ENCODE results near the gene LLGL2.

Gene LLGL2

DNA sequence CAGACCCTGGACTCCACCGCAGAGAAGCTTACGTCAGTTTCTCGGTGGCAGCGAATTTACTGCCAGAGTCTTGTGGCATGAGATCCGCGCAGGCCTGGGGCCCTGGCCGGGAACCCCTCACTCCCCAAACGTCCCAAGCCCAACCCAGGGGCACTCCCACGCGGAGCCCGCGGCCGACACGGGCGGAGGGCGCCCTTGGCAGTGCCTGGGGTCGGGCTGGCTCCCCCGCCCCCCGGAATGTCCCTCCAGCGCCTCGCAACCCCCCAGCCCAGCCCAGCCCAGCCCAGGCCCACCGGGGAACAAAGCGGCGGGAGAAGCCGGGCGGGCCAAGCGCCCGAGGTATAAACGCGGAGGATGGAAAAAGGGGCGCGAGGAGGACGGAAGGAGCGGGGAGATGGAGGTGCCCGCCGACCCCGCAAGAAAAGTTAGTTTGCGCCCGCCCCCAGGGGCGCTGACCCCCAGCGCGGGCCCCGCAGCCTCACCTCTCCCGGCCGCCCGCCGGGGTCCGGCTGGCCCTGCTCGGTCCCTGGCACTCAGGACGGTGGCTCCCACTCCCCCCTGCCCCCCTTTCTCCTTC lies 10.5 kb upstream of the LLGL2 start:
- intact Hi-C loops (cut with DNase I; ENCODE audit: low total_unique reads) = loop anchor here (2.0 to 10.0 kb wide), 3 partner anchors 88 to 1220 kb away; partner anchors contain the start of genes MFSD11 and SRSF2
- peaks cover 0 to 62% (median 56%) of the 10 kb centered on the region in 4 donors for H3K4me1 ChIP-seq
- H3K9me3 ChIP-seq = no peaks in the 10 kb centered on the region
- no peak for DNase-seq
- H3K4me3 ChIP-seq = peak overlapping the region; percentile 83 to 97
- TF ChIP-seq CTCF (IDR thresholded peaks at IDR 0.05) = no peak
- no peaks in the 10 kb centered on the region for H3K27me3 ChIP-seq
- H3K36me3 ChIP-seq = peaks cover 0 to 23% (median 6%) of the 10 kb centered on the region in 3 donors
- H3K27ac ChIP-seq = peak overlapping the region; percentile 87 to 93

- Histone ChIP-seq H3K36me3 (peaks cover 0 to 19% (median 6%) of the 10 kb centered on the region in 3 donors), H3K4me3 (peak within 1 kb of the TSS; percentile 83 to 97), H3K27ac (peak within 1 kb of the TSS; percentile 87 to 93), H3K9me3 (no peaks in the 10 kb centered on the region), H3K4me1 (peaks cover 0 to 56% (median 53%) of the 10 kb centered on the region in 4 donors), H3K27me3 (no peaks in the 10 kb centered on the region)
- peak; percentile 95 to 98 for TF ChIP-seq CTCF (IDR thresholded peaks at IDR 0.05)
- intact Hi-C loops (cut with DNase I; ENCODE audit: low total_unique reads) = loop anchor here (2.0 to 10.0 kb wide), 3 partner anchors 89 to 1219 kb away; partner anchors contain the start of genes MFSD11 and SRSF2
- peak; percentile 94 to 98 for DNase-seq
Observed at GRCh38 chr17:75515496-75516254, 9.8 kb upstream of the LLGL2 start, which contains the start of gene CASKIN2. TSS of gene CASKIN2 (minus strand) at chr17:75515537. CDS start at chr17:75513804, 1,733 bp downstream.

DNA sequence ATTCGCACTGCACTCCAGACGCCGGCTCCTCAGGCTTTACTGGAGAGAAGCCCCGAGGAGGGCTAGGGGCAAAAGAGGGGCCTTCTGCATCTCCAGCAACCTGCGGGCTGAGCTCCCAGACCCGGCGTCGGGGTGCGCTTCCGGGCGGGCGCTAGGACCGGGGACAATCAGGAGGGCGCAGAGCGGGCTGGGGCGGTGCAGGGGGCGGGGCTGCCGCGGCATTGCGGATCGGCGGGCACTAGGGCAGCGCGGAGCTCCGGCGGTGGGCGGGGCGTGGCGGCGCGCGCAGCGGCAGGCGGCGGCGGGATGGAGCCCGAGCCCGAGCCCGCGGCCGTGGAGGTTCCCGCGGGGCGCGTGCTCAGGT lies 9.3 kb upstream of the LLGL2 start, which contains the start of gene TSEN54:
TSS of gene TSEN54 (plus strand) at position 274 of the 364 bp plus-strand sequence. CDS start at position 307, 33 bp downstream.
- H3K27me3 ChIP-seq = no peaks in the 10 kb centered on the region

GRCh38 chr17:75516619-75517296 lies 8.7 kb upstream of the LLGL2 start:
- no peak for TF ChIP-seq CTCF (IDR thresholded peaks at IDR 0.05)
- intact Hi-C loops (cut with DNase I; ENCODE audit: low total_unique reads) = loop anchor here (5.0 to 10.0 kb wide), 2 partner anchors 194 to 1218 kb away; partner anchors contain the start of genes MFSD11 and SRSF2

More for the DNA sequence above, 9.3 kb upstream of the LLGL2 start, which contains the start of gene TSEN54:
- Histone ChIP-seq H3K9me3 (no peaks in the 10 kb centered on the region), H3K4me3 (peak within 1 kb of the TSS; percentile 83 to 97), H3K27ac (peak within 1 kb of the TSS; percentile 87 to 93), H3K36me3 (peaks cover 0 to 22% (median 6%) of the 10 kb centered on the region in 3 donors), H3K4me1 (peaks cover 0 to 50% (median 50%) of the 10 kb centered on the region in 4 donors)
- TF ChIP-seq CTCF (IDR thresholded peaks at IDR 0.05) = no peak
- intact Hi-C loops (cut with DNase I; ENCODE audit: low total_unique reads) = loop anchor here (5.0 to 10.0 kb wide), 2 partner anchors 194 to 1219 kb away; partner anchors contain the start of genes MFSD11 and SRSF2
- peak; percentile 92 to 97 for DNase-seq

DNA sequence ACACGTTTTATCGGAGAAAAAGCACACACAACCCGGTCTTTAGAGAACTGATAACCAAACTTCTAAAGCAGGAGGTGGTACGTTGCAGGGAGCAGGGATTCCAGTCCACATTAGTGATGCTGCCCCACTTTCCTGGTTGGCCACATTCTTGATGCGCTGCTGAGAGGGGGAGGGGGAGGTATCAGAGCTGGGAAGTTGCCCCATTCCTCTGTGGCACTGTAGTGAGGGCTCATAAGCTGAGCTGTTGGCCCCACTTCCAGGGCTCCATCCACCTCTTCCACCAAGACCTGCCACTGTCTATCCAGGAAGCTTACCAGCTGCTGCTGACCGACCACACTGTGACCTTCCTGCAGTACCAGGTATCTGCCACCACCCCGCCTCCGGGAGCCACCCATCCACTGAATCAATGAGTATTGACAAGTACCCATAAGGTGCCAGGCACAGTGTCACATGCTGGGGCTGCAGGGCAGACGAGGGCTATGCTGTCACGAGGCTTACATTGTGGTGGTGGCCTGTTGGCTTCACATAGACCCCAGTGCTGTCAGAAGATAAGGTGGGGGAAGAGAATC lies 8.1 kb upstream of the LLGL2 start:
- Histone ChIP-seq H3K9me3 (no peaks in the 10 kb centered on the region), H3K4me3 (peak overlapping the region; percentile 83 to 97), H3K4me1 (peaks cover 0 to 39% (median 38%) of the 10 kb centered on the region in 4 donors), H3K27ac (peak overlapping the region in 1 of 2 donors; percentile 71), H3K27me3 (no peaks in the 10 kb centered on the region), H3K36me3 (peaks cover 0 to 34% (median 17%) of the 10 kb centered on the region in 3 donors)
- intact Hi-C loops (cut with DNase I; ENCODE audit: low total_unique reads) = loop anchor here (5.0 to 10.0 kb wide), 2 partner anchors 195 to 1217 kb away; partner anchors contain the start of genes MFSD11 and SRSF2
- DNase-seq = no peak
- TF ChIP-seq CTCF (IDR thresholded peaks at IDR 0.05) = no peak

More at GRCh38 chr17:75516619-75517296, 8.7 kb upstream of the LLGL2 start:
- no peaks in the 10 kb centered on the region for H3K9me3 ChIP-seq
- peak overlapping the region; percentile 71 to 93 for H3K27ac ChIP-seq
- peaks cover 0 to 45% (median 44%) of the 10 kb centered on the region in 4 donors for H3K4me1 ChIP-seq
- H3K27me3 ChIP-seq = no peaks in the 10 kb centered on the region
- H3K36me3 ChIP-seq = peaks cover 0 to 28% (median 11%) of the 10 kb centered on the region in 3 donors
- H3K4me3 ChIP-seq = peak overlapping the region; percentile 83 to 97
- DNase-seq = no peak
